Esophagus muscularis mucosa (tissue), 4 donors: ENCODE data around the gene C22orf15. TPM values are rescaled to one million over a fixed set of nuclear protein-coding genes. Genes with fewer than 3 reads are reported as not detected.

Source experiments
- DNase-seq: peaks from one replicate; pipeline ENCODE4 v3.0.0-alpha.2; 2017; ENCODE audit errors: extremely low spot score
- H3K27ac ChIP-seq, 4 donors: fragments of 200-600 bp; sonication (generic); replicated peaks in 1 of 4; 1 replicate in 3 of 4; 2 replicates in 1 of 4; pipeline ENCODE4 v1.5.1; 2016 to 2019; ENCODE audit warnings: mild to moderate bottlenecking in 1 of 4
- H3K27me3 ChIP-seq, 4 donors: fragments of 200-600 bp; sonication (generic); one replicate each; pipeline versions ENCODE4 v1.5.1 to v1.6.0; 2016 to 2019
- H3K36me3 ChIP-seq, 4 donors: fragments of 200-600 bp; sonication (generic); one replicate each; pipeline ENCODE4 v1.5.1; 2016 to 2019
- H3K4me1 ChIP-seq, 4 donors: fragments of 200-600 bp; sonication (generic); one replicate each; pipeline ENCODE4 v1.5.1; 2016 to 2019
- H3K4me3 ChIP-seq, 4 donors: fragments of 200-600 bp; sonication (generic); 1 replicate in 2 of 4; 2 replicates in 2 of 4; pipeline ENCODE4 v1.5.1; 2016 to 2019; ENCODE audit warnings: mild to moderate bottlenecking in 4 of 4, moderate library complexity in 1 of 4
- H3K9me3 ChIP-seq, 4 donors: fragments of 200-600 bp; sonication (generic); 1 replicate in 3 of 4; 2 replicates in 1 of 4; pipeline ENCODE4 v1.5.1; 2016 to 2019
- EP300 ChIP-seq: sonication (generic); formaldehyde crosslinking; IDR thresholded peaks from one replicate; pipeline ENCODE4 v1.6.1; 2017; ENCODE audit warnings: antibody characterized with exemption
- POLR2A ChIP-seq: fragments of 450-650 bp; IDR thresholded peaks from one replicate; pipeline ENCODE4 v1.6.1; 2017; ENCODE audit warnings: antibody characterized with exemption, moderate library complexity, mild to moderate bottlenecking, low read depth
- POLR2AphosphoS5 ChIP-seq, 2 donors: sonication (generic); formaldehyde crosslinking; IDR thresholded peaks; one replicate each; pipeline ENCODE4 v1.6.1; 2017; ENCODE audit warnings: antibody characterized with exemption in 2 of 2
- WGBS: methylation state at CpG from one replicate; pipeline ENCODE4 v1.1.5; 2018; 5-methylcytosine and 5-hydroxymethylcytosine counted together
- intact Hi-C: fragments of 100-400 bp; cut with DNase I; formaldehyde crosslinking; loops from one replicate; pipeline ENCODE4 v1.15.1; 2023
- total RNA-seq, 4 donors: library from RNA; depleted of rRNA; stranded (reverse); fragments of >200 nt; gene quantifications; one replicate each; pipeline versions ENCODE4 v1.1.0 to v1.2.1, GENCODE V29; 2016
- TF ChIP-seq, protein P1 (sequence below), 3 experiments: fragments of 200-600 bp in 2 of 3; fragments of 450-650 bp in 1 of 3; sonication (generic) in 2 of 3; IDR thresholded peaks; one replicate each; pipeline ENCODE4 v1.5.1; 2017 to 2019; ENCODE audit warnings: antibody characterized with exemption in 3 of 3, mild to moderate bottlenecking in 2 of 3, moderate library complexity in 1 of 3

The C22orf15 gene
- total RNA-seq, 4 donors from 2014 or later = 0.58 TPM; not detected in 3

GRCh38 chr22:23803001-23803819 is 40.4 kb downstream of the C22orf15 start:
- Histone ChIP-seq H3K27me3 (no peaks in the 10 kb centered on the region), H3K4me3 (no peak overlapping the region), H3K9me3 (no peaks in the 10 kb centered on the region), H3K27ac (no peak overlapping the region), H3K4me1 (no peaks in the 10 kb centered on the region), H3K36me3 (peaks cover 58 to 96% (median 94%) of the 10 kb centered on the region in 4 donors)
- 91% methylated on average over 15 of the region's 21 CpGs for WGBS
- intact Hi-C loops = no loop called here
- TF ChIP-seq EP300 = no peak
- TF ChIP-seq, protein P1, sequence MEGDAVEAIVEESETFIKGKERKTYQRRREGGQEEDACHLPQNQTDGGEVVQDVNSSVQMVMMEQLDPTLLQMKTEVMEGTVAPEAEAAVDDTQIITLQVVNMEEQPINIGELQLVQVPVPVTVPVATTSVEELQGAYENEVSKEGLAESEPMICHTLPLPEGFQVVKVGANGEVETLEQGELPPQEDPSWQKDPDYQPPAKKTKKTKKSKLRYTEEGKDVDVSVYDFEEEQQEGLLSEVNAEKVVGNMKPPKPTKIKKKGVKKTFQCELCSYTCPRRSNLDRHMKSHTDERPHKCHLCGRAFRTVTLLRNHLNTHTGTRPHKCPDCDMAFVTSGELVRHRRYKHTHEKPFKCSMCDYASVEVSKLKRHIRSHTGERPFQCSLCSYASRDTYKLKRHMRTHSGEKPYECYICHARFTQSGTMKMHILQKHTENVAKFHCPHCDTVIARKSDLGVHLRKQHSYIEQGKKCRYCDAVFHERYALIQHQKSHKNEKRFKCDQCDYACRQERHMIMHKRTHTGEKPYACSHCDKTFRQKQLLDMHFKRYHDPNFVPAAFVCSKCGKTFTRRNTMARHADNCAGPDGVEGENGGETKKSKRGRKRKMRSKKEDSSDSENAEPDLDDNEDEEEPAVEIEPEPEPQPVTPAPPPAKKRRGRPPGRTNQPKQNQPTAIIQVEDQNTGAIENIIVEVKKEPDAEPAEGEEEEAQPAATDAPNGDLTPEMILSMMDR (IDR thresholded peaks at IDR 0.05) = no peak
- no peak for TF ChIP-seq POLR2A
- no peak for DNase-seq

- Histone ChIP-seq H3K36me3 (peaks cover 56 to 95% (median 90%) of the 10 kb centered on the region in 4 donors), H3K4me3 (no peak overlapping the region), H3K4me1 (no peaks in the 10 kb centered on the region), H3K9me3 (no peaks in the 10 kb centered on the region), H3K27me3 (no peaks in the 10 kb centered on the region), H3K27ac (no peak overlapping the region)
- TF ChIP-seq, protein P1 (IDR thresholded peaks at IDR 0.05) = no peak
- TF ChIP-seq POLR2AphosphoS5 (IDR thresholded peaks at IDR 0.05) (no peak), EP300 (no peak), POLR2A (no peak)
- 84% methylated on average over 11 of the region's 12 CpGs for WGBS
- intact Hi-C loops = no loop called here
- no peak for DNase-seq
These were observed 42.0 kb downstream of the C22orf15 start for GRCh38 chr22:23804781-23805291.

DNA sequence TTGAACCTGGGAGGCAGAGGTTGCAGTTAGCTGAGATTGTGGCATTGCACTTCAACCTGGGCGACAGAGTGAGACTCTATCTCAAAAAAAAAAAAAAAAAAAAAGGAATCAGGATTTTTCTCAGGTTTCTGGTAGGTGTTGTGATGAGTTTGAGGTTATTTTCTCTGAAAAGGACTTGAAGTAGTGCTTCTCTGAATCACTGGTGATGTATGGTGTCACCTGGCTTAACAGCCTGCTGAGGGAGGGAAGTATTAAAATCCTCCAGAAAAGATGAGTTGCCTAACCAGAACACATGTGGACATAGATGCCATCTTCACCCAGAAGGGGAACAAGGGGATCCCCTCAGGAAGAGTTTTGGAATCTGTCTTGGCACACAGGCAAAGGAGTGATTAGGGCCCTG is 44.0 kb downstream of the C22orf15 start:
- intact Hi-C loops = no loop called here
- no peak for TF ChIP-seq POLR2A
- no peak for TF ChIP-seq EP300
- TF ChIP-seq POLR2AphosphoS5 (IDR thresholded peaks at IDR 0.05) = no peak
- TF ChIP-seq, protein P1 (IDR thresholded peaks at IDR 0.05) = no peak
- no peak for DNase-seq
- H3K36me3 ChIP-seq = peaks cover 44 to 94% (median 87%) of the 10 kb centered on the region in 4 donors
- no peak overlapping the region for H3K27ac ChIP-seq
- 100% methylated on average over 1 of the region's 1 CpG for WGBS
- H3K9me3 ChIP-seq = no peaks in the 10 kb centered on the region
- H3K4me3 ChIP-seq = no peak overlapping the region
- H3K27me3 ChIP-seq = no peaks in the 10 kb centered on the region
- no peaks in the 10 kb centered on the region for H3K4me1 ChIP-seq

DNA sequence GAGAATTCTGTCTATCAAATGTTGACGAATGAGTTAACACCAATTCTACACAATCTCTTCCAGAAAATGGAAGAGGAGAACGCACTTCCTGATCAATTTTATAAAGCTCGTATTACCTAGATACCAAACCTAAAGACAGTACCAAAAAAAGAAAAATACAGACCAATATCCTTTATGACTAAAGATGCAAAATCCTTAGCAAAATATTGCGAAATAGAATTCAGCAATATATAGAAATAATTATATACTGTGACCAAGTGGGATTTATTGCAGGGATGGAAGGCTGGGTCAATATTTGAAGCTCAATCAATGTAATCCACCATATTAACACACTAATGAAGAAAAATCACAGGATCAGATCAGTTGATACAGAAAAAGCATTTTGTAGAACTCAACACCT is 49.6 kb downstream of the C22orf15 start:
- Histone ChIP-seq H3K4me3 (no peak overlapping the region), H3K36me3 (peaks cover 17 to 83% (median 59%) of the 10 kb centered on the region in 4 donors), H3K9me3 (no peaks in the 10 kb centered on the region), H3K27ac (no peak overlapping the region), H3K27me3 (no peaks in the 10 kb centered on the region), H3K4me1 (peaks cover 0 to 4% (median 0%) of the 10 kb centered on the region in 4 donors)
- no peak for DNase-seq
- 91% methylated on average over 4 of the region's 4 CpGs for WGBS
- TF ChIP-seq, protein P1 (IDR thresholded peaks at IDR 0.05) = no peak
- no peak for TF ChIP-seq EP300
- TF ChIP-seq POLR2A = no peak
- no peak for TF ChIP-seq POLR2AphosphoS5 (IDR thresholded peaks at IDR 0.05)
- intact Hi-C loops = no loop called here

Other genes starting within 250 kb of the C22orf15 start
- gene IGLL1, start 182.7 kb upstream of the C22orf15 start, total RNA-seq = not detected
- under 1 TPM in 1 of 4 donors, not detected in 3; 0.33 TPM for gene DRICH1, start 130.7 kb upstream of the C22orf15 start, total RNA-seq
- under 1 TPM in 2 of 4 donors, not detected in 2; 0.11 to 0.50 TPM for gene RGL4, start 72.0 kb upstream of the C22orf15 start, total RNA-seq
- 1 to 10 TPM; 3.1 to 6.5 (median 5.4) TPM for gene ZNF70, start 11.9 kb upstream of the C22orf15 start, total RNA-seq
- not detected for gene VPREB3, start 8.6 kb upstream of the C22orf15 start, total RNA-seq
- gene CHCHD10, start 5.0 kb downstream of the C22orf15 start, total RNA-seq = 10 to 100 TPM; 22.9 to 97.7 (median 44.6) TPM
- gene MMP11, start 9.9 kb downstream of the C22orf15 start, total RNA-seq = 1 to 10 TPM; 2.8 to 6.5 (median 5.4) TPM
- gene SMARCB1, start 24.0 kb downstream of the C22orf15 start, total RNA-seq = 10 to 100 TPM; 28.8 to 55.6 (median 34.9) TPM
- not detected for gene DERL3, start 76.0 kb downstream of the C22orf15 start, total RNA-seq
- 10 to 100 TPM; 11.6 to 17.4 (median 15.3) TPM for gene SLC2A11, start 94.9 kb downstream of the C22orf15 start, total RNA-seq
- gene MIF, start 131.4 kb downstream of the C22orf15 start, total RNA-seq = 100 to 1,000 TPM; 158 to 372 (median 263) TPM
- 1 to 10 TPM in 3 of 4 donors, not detected in 1; 3.4 to 9.9 (median 7.5) TPM for gene GSTT2B, start 198.2 kb downstream of the C22orf15 start, total RNA-seq
- 1 to 10 TPM in 2 of 4 donors, under 1 TPM in 1, not detected in 1; 0.91 to 3.2 (median 2.2) TPM for gene DDTL, start 203.9 kb downstream of the C22orf15 start, total RNA-seq
- 100 to 1,000 TPM; 107 to 184 (median 153) TPM for gene DDT, start 211.5 kb downstream of the C22orf15 start, total RNA-seq
- gene GSTT2, start 217.1 kb downstream of the C22orf15 start, total RNA-seq = 1 to 10 TPM in 2 of 4 donors, not detected in 2; 1.1 to 1.5 TPM
- not detected for gene GSTT4, start 242.5 kb downstream of the C22orf15 start, total RNA-seq
- 10 to 100 TPM; 30.0 to 78.5 (median 49.2) TPM for gene CABIN1, start 248.3 kb downstream of the C22orf15 start, total RNA-seq